ENCODE data around the gene CHRM2.

CHRM2 gene

DNA sequence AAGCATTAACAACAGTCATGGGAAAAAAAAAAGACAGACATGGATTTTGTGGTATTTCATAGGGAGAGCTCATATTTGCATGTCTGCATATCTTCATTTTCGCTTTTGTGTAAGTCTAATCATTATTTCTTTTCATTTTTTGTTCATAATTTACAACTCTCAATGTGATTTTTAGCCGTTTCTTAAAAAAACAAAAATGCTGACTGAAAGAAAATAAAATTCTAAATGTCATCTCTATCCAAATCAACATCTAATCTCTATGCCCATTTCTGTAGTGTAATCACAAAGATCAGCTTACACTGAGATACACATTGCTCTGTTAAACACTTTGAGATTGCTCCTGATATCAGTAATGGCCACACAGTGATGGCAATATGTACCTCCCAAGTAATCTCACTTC, 29.2 kb downstream of the CHRM2 start:
- DNase-seq, result no peak

DNA sequence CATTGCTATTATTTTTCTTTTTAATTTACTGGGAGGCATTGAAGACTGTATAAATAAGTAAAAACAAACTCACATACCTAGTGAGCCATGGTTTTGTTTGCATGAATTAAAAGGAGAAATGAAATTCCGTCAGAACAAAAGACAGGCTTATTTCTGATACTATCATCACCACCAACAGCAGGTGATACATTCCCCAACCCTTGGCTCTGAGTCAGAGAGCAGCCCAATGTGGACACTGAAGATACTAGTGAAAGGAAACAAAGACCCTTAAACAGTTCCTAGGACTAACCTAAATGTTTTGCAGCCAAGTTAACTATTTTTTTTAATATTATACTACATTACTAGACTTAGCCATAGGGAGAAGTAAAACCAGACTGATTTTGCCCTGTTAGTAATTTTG, 31.6 kb downstream of the CHRM2 start:
- DNase-seq, result no peak

DNA sequence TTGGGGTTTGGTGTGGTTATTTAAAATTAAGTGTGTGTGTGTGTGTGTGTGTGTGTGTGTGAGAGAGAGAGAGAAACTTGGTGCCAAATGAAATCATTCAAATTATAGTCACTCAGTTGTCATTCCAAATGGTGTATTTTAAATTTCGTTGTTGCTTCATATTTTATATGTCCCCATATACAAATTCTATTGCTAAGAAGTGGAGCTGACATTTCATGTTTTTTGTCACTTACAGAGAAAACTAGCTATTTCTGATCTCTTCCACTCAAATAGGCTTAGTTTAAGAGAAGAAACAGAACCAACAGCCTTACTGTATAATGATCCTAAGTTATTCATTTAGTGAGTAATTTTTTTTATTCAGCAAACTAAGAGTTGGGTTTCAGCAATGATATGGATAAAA, 42.3 kb downstream of the CHRM2 start:
- no peak for DNase-seq

DNA sequence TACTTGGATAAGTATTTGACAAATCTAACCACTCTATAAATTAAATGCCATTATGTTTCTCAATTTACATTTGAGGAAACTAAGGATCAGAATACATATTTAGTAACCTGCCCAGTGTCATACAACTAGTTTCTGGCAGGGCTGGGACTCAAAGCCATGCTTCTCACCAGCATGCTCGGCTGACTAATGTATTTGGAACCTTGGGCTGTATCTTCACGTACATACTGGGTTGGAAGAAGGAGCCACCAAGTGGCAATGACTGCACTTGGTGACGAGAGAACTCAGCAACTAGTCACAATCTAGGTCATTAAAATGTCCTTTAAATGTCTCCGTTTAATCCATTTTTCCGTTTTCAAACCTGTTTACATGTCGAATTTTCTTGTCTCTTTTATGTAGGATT, 42.9 kb downstream of the CHRM2 start:
- no peak for DNase-seq

DNA sequence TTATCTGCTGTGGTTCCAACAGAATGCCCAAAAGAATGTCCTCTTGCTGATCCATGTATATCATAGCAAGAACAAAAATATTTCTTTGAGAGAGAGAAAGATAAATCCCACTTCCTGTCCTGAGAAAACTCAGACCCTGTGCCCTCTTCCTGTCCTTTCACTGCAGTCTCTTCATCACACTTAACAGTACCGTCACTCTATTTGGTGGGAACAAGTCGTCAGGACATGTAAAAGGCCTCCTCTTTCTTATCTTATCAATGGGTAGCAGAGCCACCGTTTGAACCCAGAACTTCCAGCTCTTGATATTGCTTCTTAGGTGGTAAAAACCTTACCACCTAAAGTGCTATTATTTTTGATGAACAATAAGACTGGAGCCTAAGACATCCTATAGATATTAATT, 43.9 kb downstream of the CHRM2 start:
- DNase-seq, result no peak

DNA sequence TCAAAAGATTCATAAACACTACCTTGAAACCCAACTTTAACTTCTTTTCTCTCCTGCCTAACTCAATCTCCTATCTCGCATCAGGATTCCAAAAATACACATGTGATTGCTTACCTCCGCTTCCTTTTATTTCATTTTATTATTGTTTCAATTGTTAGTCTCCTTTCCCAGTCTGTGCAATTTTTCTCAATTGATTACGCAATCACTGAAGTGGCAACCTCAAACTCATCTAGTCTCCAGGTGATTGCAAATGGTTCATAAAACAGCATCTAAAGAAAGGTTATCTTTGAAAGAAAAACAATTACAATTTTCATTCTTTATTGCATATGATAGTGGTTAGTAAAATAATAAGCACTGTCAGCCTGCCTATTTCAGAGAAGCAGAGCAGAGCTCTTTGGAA, 45.6 kb downstream of the CHRM2 start:
- no peak for DNase-seq

DNA sequence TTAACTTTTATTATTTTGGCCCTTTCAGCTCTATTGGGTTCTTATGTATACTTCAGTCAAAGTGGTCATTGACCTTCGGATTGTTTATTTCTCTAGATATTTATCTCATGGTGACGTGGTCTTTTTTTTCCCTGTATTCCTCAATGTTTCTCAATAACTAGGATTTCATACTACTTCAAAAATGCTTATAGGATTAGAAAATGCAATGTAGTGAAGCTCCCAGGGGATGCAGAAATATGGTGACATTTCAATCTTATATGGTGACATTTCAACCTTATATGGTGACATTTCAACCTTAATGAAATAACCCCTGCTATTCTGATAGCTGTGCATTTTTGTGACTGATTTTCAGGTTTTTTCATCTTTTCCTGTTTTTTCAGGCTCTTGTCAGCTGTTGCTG, 51.4 kb downstream of the CHRM2 start:
- DNase-seq, result no peak

DNA sequence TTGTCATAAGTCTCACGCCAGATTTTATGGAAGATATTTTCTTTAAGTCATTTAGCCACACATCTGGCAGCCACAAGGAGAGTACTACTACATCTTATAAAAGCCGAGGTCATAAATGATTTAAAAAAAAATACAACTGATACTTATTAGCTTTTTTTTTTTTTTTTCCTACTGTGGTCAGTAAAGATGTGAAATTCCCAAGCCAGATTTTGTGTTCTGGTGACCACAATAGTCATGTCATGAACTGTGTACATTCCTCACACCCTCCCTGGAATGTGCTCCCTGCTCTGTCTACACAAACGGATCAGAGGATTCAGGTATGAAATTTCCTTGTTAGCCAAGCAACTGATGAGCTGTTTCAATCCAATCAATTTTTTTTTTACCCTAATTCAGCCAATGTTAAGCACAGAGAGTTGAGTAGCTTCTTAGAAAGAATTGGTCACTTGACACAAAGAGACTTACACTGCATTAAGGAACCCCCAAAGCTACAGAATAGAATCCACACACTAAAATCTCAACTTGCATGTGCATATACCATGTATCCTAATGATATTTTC, 54.7 kb downstream of the CHRM2 start:
- DNase-seq, result no peak

DNA sequence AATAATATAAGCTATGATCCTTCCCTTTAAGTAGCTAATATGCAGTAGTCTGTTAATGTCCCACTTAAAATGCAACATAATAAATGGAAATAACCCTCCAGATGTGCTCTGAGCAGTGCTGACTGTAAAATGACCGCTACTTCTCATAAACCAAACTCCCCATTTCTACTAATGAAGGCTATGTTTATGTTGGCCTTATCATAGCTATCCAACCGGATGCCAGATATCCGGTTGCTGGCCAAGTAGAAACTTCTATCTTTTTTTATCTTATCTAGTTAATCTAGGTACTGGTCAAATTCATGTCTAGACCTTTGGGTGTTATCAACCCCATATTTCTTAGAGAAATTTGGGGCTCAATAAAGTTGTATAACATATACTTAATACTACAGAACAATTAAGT, 56.6 kb downstream of the CHRM2 start:
- no peak for DNase-seq

DNA sequence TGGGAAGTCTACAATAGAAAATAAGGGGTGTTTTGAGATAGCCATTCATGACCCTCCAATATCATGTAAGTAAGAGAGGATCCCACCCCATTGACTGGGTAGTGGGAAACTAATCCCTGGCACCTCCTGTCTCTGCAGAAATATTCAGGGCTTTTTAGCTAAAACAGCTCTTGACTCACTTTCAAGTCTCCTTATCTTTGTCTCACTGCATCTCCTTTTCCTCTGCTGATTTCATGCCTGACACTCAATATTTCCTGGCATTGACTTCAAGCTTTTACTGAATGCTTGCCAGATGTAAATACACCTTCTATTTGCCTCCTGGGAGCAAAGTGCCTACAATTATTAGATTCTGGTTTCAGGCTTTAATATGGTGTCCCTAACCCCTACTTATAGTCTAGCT, 57.1 kb downstream of the CHRM2 start:
- DNase-seq, result no peak

DNA sequence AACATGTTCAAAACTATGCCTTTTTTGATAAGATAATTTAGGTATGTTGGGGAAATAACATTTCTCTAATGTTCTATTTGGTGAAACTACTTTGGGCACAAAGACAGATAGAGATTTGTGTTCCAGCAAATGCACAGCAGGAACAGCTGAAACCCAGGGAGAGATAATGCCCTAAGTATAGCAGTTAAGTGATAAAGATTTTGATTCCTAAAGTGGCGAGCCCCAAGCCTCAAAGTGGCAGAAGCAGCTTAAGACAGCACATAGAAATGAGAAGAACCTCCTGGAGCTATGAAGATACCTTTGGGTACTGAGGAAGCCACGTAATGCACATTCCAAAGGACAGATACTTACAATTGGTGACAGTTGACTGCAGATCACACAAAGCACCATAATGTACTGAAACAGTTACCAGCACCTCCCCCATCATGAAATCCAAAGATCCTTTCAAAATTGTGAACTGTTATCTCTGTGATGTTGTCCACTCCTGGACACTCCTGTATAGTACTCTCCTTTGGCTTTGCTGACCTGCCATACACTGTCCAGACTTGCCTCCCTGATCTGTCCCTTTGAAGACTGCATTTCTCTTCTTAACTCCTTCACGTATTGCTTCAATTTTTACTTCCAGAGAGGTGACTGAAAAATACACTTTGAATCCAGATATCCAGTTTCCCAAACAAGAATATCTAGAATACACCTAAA, 62.9 kb downstream of the CHRM2 start:
- DNase-seq, result no peak

DNA sequence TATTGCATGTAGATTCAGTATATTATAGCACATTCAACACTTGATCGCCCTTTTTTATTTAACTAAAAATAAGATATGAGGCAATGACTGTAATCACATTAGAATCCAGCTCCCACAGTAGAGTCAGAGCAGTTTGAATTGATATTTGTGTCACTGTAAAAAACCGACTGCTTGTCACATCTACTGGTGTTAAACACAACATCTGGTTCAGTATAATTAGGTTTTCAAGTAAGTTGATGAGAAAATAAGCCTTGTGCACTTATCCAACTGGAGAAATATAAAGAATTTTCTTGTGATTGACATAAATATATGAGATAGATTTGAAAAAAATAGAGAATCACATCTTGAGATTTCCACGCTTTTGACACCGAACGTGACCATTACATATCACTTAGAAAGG, 69.0 kb downstream of the CHRM2 start:
- DNase-seq, result no peak

DNA sequence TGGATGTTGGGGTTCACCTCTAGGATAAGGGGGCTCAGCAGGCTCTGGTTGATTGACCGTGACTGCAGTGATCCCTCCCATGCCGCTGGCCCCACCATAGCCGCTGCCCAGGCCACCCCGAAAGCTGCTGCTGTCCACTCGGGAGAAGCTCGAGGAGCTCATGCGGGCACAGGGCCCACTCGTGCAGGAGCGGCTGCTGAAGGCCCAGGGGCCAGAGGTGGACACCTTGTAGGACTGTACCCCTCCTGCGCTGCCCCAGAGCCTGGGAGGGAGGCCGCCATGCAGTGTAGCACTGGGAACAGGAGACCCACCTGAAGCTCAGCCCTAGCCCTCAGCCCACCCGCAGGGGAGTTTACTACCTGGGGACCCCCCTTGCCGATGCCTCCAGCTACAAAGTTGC, 70.0 kb downstream of the CHRM2 start:
- DNase-seq, result no peak

DNA sequence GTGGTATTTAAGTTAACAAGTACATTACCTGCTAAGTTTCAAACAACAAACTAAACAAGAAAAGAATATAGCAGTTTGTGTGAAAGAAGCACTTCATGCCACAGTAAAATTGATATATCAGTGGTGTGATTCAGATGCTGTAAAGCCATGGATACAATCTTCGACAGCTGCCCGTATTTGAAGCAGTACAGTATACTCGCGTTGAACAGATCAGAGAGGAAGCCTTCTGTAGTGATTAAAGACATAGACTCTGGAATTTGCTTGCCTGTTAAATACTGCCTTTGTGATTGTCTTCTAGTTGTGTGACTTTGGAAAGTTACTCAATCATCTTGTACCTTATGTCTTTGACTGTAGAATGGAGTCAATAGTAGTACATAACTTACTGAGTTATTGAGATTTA, 71.7 kb downstream of the CHRM2 start:
- DNase-seq, result no peak

DNA sequence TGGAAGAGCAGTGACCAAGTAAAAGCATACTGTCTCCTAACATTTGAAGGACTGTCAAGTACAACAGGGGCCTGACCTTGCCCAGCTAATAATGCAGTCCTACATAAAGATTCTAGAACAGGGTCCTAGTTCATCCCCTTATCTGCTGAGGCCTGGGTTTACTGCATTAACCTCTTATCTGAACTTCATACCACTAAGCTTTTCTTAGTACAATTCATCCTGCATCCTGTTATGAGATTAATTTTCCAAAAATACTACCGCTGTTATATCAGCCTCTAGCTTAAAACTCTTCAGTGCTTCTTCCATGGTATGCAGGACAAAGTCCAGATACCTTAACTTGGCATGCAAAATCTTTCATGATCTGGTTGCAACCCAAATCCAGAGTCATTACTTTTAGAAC, 72.5 kb downstream of the CHRM2 start:
- no peak for DNase-seq

DNA sequence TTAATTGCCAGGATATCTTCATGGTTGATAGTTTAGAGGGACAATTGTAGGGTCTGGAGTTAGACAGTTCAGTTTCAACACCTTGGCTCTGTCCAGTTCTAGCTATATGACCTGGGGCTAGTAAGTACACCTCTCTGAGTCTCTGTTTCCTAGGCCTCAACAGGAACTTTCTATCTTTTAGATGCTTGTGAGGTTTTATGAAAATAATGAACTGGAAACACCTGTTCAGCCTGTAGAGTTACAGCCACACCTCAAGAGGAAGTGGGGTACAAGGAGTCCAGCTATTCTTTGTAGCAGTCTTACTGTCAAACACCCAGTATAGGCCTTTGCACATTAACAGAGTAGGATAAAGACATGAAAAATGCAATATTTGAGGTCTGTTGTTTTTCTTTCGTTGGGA, 73.4 kb downstream of the CHRM2 start:
- DNase-seq, result no peak

DNA sequence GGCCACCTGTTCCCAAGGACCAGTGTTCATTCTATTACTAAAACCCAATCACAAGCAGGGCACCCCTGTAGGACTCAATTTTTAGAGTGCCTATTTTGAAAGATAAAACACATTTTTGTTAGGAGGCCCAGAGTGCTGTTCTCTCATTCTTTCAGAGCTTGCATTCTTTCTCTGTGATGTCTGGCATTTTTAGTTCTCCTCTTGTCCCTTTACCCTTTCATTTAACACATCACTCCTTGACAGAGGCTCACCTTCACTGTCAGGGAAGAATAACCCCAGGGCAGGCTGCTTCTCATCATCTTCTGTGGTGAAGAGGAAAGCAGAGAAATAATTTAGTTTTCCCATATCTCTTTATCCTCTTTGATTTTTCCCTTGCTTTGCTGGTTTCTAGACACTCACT, 73.9 kb downstream of the CHRM2 start:
- DNase-seq, result no peak

DNA sequence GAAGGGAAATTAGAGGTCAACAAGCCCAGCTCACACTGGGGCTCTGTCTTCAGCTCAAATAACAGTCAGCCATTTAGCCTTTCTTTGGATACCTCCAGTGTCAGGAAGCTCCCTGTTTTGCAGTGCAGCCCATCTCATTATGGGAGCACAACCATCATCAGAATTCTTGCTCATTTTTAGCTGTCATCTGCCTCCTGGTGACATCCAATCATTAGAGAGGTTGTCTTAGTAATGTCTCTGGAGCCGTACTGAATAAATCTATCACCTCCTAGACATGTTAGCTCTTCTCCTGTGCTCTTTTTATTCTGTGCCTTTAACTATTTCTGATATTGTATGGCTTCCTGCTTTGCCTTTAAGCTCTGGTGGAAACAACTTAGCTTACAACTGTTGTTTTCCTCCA, 74.5 kb downstream of the CHRM2 start:
- no peak for DNase-seq

DNA sequence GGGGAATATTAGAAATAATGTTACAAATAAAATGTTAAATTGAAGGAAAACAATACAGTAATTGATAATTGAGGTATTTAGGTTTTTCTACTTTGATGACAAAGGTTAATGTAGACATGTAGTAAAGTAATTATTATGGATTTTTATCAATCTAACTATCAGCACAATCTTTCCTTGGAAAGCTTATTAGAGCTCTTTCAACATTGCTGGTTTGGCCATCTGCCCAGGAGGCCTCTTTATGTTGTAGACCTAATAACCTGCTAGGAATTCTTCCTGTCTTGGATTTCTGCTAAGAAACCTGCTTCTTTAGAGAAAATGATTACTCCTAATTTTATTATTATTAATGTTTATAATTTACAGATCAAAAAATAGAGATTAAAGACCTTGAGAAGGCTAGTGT, 78.9 kb downstream of the CHRM2 start:
- DNase-seq, result no peak

DNA sequence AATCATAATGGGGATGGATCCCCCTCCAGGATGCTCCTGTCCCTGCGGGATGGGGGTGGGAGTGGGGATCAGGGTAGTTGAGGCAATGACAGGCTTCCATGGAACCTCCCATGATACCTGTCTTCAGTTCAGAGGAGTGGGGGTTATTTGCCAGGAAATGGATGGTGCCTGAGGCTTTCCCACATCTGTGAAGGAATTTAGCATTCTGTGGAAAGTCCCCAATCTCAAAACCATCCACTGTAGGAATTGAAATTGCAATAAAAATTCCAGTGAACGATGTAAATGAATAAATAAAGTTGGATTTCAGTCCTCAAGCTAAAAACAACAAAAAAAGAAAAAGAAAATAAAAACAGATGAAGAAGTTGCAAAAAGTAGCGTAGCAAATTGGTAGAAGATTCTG, 81.9 kb downstream of the CHRM2 start:
- no peak for DNase-seq

DNA sequence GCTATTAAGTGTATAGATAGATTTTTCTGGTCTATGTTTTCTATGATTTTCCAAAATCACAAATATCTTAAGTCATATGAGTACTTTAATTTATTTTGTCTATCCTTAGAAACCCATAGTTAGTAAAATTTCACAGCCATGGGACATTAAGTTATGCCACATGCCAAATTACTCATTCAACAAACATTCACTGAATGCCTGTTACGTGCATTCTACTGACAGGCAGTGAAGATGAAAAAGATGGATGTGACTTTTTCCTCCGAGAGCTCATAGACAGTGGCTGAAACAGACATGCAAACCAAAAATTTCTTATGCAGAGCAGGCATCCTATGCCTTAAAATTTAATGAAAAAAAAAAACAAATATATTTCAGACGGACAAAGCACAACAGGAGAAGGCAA, 84.9 kb downstream of the CHRM2 start:
- no peak for DNase-seq

DNA sequence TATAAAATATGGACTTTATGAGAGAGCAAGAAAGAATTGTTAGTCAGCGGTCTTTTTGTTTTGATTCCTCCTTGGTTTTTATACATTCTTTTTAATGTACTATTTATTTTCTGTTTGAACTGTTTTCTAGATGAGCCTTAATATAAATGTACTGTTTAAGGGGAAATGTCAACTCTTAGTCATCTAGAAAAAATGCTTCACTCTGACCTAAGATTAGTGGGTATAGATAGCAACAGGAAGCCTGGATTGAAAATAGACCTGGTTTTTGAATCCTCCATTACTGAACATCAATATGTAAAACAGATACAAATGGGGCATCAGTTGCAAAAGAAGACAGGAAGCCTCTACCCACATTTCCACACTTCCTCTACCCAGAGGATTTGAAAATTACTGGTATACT, 87.8 kb downstream of the CHRM2 start:
- DNase-seq, result no peak

DNA sequence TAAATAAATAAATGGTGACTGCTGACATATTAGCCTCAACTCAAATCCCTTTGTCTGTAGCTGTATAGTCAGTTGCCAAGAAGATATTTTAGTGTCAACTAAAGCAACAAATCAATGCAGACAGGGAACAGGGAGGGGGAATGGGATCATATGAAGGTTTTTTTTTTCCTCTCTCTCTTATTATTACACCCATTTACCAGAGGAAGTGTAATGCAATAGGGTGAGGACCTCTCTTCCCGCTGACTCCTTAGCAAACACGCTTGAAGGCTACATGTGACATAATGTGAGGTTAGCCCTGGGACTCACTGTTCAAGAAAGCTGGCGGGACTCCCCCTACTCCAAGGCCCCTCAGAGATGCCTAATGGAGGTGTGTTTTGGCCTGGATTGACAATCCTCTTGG, 88.2 kb downstream of the CHRM2 start:
- no peak for DNase-seq

DNA sequence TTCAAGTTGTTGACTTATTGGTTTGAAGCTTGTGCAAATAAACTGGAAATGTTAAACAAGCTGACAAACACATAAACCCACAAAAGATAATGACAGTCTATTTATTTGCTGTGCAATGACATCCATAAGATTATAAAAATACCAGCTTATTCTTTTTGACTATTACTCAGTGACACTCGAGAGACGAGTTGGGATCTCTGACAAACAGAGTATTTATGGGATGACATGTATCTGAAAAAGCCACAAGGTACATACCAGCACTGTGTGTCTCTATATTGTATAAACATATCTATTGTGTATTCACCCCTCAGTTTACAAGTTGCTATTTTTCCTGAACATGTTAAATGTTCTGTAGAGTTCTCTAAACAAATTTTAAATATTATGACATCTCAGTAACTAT, 88.9 kb downstream of the CHRM2 start:
- DNase-seq, result no peak

DNA sequence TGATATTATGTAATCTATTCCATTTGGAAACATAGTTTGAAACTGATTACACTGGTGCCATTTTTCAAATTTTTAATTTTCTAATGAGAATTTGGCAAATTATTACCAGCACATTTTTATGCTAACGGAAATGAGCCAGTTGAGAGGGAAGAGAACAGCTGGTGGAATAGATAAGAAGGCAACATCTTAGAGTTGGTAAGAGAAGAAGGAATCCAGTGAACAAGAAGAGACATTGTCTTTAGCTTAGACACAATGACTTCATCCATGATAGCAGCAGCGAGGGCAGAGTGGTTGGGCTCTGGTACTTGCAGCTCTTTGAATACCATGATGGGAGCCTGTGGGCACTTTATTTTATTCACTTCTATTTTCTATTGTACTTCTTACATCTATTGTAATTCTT, 89.6 kb downstream of the CHRM2 start:
- DNase-seq, result no peak
